A549 (cell line): ENCODE data around the gene C2CD2. TPM values are rescaled to one million over a fixed set of nuclear protein-coding genes. Genes with fewer than 3 reads are reported as not detected.
A peak's percentile ranks its signal among the peaks of the same experiment; 100 is the strongest.

Experiments used
- ATAC-seq, 2 experiments: fragments of 200-7000 bp in 1 of 2; fragments of >200 bp in 1 of 2; cut with Nextera tagmentation in 1 of 2; cut with Tn5 transposase in 1 of 2; 3 replicates each; pipeline versions ENCODE4 v1.8.0 to v1.9.1; 2018 to 2020; ENCODE audit warnings: mild to moderate bottlenecking in 1 of 2, moderate library complexity in 1 of 2
- CTCF ChIA-PET: fragments of 300-600 bp; sonication (Branson Sonifier 250); formaldehyde crosslinking; extraction: SDS; loops from one replicate; lab custom pipeline; 2021; ENCODE audit warnings: antibody characterized with exemption, inconsistent platforms; lab: Yijun Ruan, JAX
- POLR2A ChIA-PET: fragments of 350-600 bp; formaldehyde crosslinking; extraction: SDS; loops from one replicate; lab custom pipeline; 2021; ENCODE audit warnings: antibody characterized with exemption, inconsistent platforms; lab: Yijun Ruan, JAX
- DNase-seq, 2 experiments: peaks; one replicate each; pipeline versions ENCODE4 v3.0.0 to v3.0.0-alpha.2; 2011 to 2016; ENCODE audit warnings: low read depth in 1 of 2, low spot score in 1 of 2
- FAIRE-seq: peaks from 2 replicates; lab custom pipeline; 2011; peaks lifted over from hg19 to GRCh38; lab: Jason Lieb, UNC
- H3K27ac ChIP-seq, 2 experiments: fragments of >200 bp; sonication (Bioruptor Twin); formaldehyde crosslinking; 3 replicates each; pipeline ENCODE4 v1.5.1; 2016 to 2017
- H3K4me1 ChIP-seq: fragments of >200 bp; sonication (Bioruptor Twin); formaldehyde crosslinking; 3 replicates; pipeline ENCODE4 v1.6.1; 2016
- H3K4me2 ChIP-seq: fragments of >200 bp; sonication (Bioruptor Twin); formaldehyde crosslinking; 3 replicates; pipeline ENCODE4 v1.6.1; 2016
- H3K4me3 ChIP-seq: fragments of >200 bp; sonication (Bioruptor Twin); formaldehyde crosslinking; 3 replicates; pipeline ENCODE4 v1.5.1; 2016
- H3K9me3 ChIP-seq: fragments of >200 bp; sonication (Bioruptor Twin); formaldehyde crosslinking; 3 replicates; pipeline ENCODE4 v1.6.1; 2016
- CBX2 ChIP-seq: fragments of 200-600 bp; sonication (generic); IDR thresholded peaks from 2 replicates; pipeline ENCODE4 v1.6.1; 2016; ENCODE audit warnings: low read depth, mild to moderate bottlenecking, borderline replicate concordance
- CBX8 ChIP-seq: fragments of 200-600 bp; sonication (generic); IDR thresholded peaks from 2 replicates; pipeline ENCODE4 v1.6.1; 2016
- CEBPB ChIP-seq, 2 experiments: fragments of >200 bp in 1 of 2; sonication (Bioruptor Twin) in 1 of 2; formaldehyde crosslinking in 1 of 2; IDR thresholded peaks; 2 replicates each; pipeline ENCODE4 v1.6.1; 2012 to 2016
- CHD2 ChIP-seq: fragments of 150-350 bp; IDR thresholded peaks from 2 replicates; pipeline ENCODE4 v1.6.1; 2014; ENCODE audit warnings: low read length; ENCODE audit not compliant: partially characterized antibody
- EHMT2 ChIP-seq: fragments of 200-600 bp; sonication (generic); IDR thresholded peaks from 2 replicates; pipeline ENCODE4 v1.6.1; 2016; ENCODE audit warnings: antibody characterized with exemption, low read depth, mild to moderate bottlenecking, moderate library complexity
- EP300 ChIP-seq, 2 experiments: fragments of >200 bp; sonication (Bioruptor Twin); formaldehyde crosslinking; IDR thresholded peaks; 2 replicates in 1 of 2; 3 replicates in 1 of 2; pipeline ENCODE4 v1.6.1; 2016 to 2017
- ESRRA ChIP-seq: fragments of 150-350 bp; IDR thresholded peaks from 2 replicates; pipeline ENCODE4 v1.6.1; 2014; ENCODE audit warnings: mild to moderate bottlenecking, low read length, borderline replicate concordance
- HDAC2 ChIP-seq: fragments of 200-600 bp; sonication (generic); IDR thresholded peaks from 2 replicates; pipeline ENCODE4 v1.6.1; 2016
- HEYL ChIP-seq: fragments of 250-450 bp; sonication (Bioruptor Pico); IDR thresholded peaks from 2 replicates; pipeline ENCODE4 v1.8.0; 2021; ENCODE audit warnings: mild to moderate bottlenecking, moderate library complexity
- HOXB5 ChIP-seq: fragments of 250-450 bp; sonication (Bioruptor Pico); IDR thresholded peaks from 2 replicates; pipeline ENCODE4 v1.5.0; 2020; ENCODE audit warnings: mild to moderate bottlenecking, moderate library complexity
- JUN ChIP-seq, 2 experiments: fragments of >200 bp; sonication (Bioruptor Twin); formaldehyde crosslinking; IDR thresholded peaks; 2 replicates in 1 of 2; 3 replicates in 1 of 2; pipeline ENCODE4 v1.6.1; 2016 to 2017
- KDM5A ChIP-seq: fragments of 200-600 bp; sonication (generic); IDR thresholded peaks from 2 replicates; pipeline ENCODE4 v1.6.1; 2016; ENCODE audit warnings: antibody characterized with exemption, mild to moderate bottlenecking
- MAFK ChIP-seq: fragments of 450-650 bp; IDR thresholded peaks from 2 replicates; pipeline ENCODE4 v1.6.1; 2014; ENCODE audit not compliant: partially characterized antibody
- NPAS2 ChIP-seq: fragments of 250-450 bp; sonication (Bioruptor Pico); IDR thresholded peaks from 2 replicates; pipeline ENCODE4 v1.8.0; 2022; ENCODE audit warnings: mild to moderate bottlenecking, moderate library complexity, borderline replicate concordance
- NR3C1 ChIP-seq: fragments of >200 bp; sonication (Bioruptor Twin); formaldehyde crosslinking; IDR thresholded peaks from 3 replicates; pipeline ENCODE4 v1.6.1; 2017
- PHF8 ChIP-seq: fragments of 200-600 bp; sonication (generic); IDR thresholded peaks from 2 replicates; pipeline ENCODE4 v1.6.1; 2016; ENCODE audit warnings: low read depth, mild to moderate bottlenecking, antibody characterized with exemption, moderate library complexity, borderline replicate concordance
- POLR2AphosphoS2 ChIP-seq: conservative IDR thresholded peaks from 2 replicates; pipeline ENCODE4 v1.6.1; 2012; ENCODE audit warnings: low read length, improper control_type of control experiment, inconsistent platforms
- RCOR1 ChIP-seq: fragments of 150-350 bp; IDR thresholded peaks from 2 replicates; pipeline ENCODE4 v1.6.1; 2014; ENCODE audit warnings: antibody characterized with exemption, low read length, low read depth
- RFX5 ChIP-seq: fragments of 450-650 bp; IDR thresholded peaks from 2 replicates; pipeline ENCODE4 v1.7.1; 2014; ENCODE audit warnings: antibody characterized with exemption, mild to moderate bottlenecking, moderate library complexity
- SMC3 ChIP-seq: fragments of >200 bp; sonication (Bioruptor Twin); formaldehyde crosslinking; IDR thresholded peaks from 3 replicates; pipeline ENCODE4 v1.6.1; 2018; ENCODE audit warnings: inconsistent platforms
- ZC3H11A ChIP-seq: fragments of 450-650 bp; IDR thresholded peaks from 2 replicates; pipeline ENCODE4 v1.6.1; 2014; ENCODE audit warnings: antibody characterized with exemption, mild to moderate bottlenecking
- WGBS: methylation state at CpG from one replicate; pipeline ENCODE4 v1.1.6; 2017; ENCODE audit errors: missing lambda C conversion rate; 5-methylcytosine and 5-hydroxymethylcytosine counted together
- polyA plus RNA-seq, 4 experiments: library from polyadenylated mRNA; depleted of rRNA in 3 of 4; stranded (reverse); fragments of >200 nt; fragmentation: RNase III in 1 of 4; extraction: RNeasy Plus Mini Kit Qiagen cat#74134 plus additional on column Dnase treatment in 1 of 4; gene quantifications; 2 replicates in 3 of 4; 3 replicates in 1 of 4; pipeline ENCODE4 v1.2.3, GENCODE V29; 2011 to 2017
- TF ChIP-seq, protein P1 (sequence below): fragments of 250-450 bp; sonication (Bioruptor Pico); IDR thresholded peaks from 2 replicates; pipeline ENCODE4 v1.5.0; 2020; ENCODE audit warnings: low read depth, mild to moderate bottlenecking, moderate library complexity
- TF ChIP-seq, protein P2 (sequence below): fragments of >200 bp; sonication (Bioruptor Twin); formaldehyde crosslinking; IDR thresholded peaks from 2 replicates; pipeline ENCODE4 v1.6.1; 2016
- TF ChIP-seq, protein P3 (sequence below): fragments of >200 bp; sonication (Bioruptor Twin); formaldehyde crosslinking; IDR thresholded peaks from 3 replicates; pipeline ENCODE4 v1.5.1; 2016

Gene C2CD2
- polyA plus RNA-seq, 2 of the 4 experiments (the other 2 are of a cell fraction), result 7.0 to 13.5 TPM

DNA sequence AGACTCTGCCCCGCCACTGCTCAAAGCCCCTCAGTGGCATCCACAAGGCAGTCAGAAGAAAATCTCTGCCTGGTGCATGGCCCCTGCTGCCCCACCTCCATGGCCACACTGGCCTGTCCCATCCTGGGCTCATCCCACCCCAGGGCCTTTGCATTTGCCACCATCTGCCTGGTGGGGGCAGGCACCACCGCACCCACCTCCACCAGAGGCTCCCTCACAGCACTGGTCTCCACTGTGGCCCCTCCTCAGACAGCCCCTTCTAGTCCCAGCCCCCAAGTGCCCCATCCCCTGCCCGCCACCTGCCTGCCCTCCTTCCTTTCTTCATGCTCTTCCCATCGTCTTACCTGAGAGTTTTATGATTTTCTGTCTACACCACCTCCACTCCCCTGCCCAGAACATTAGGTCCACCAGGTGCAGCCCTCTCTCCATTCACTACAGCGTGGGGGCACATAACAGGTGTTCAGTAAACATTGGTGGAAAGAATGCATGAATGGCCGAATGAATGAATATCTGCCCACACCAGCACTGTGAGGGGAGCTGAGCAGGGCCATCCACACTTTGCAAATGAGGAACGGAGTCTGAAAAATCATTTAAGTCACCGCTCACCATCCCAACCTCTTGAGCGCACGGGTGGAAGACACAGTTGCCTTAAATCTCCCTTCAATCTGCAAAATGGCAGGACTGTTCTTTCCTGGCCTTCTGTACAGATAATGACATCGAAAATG is 76.7 kb downstream of the C2CD2 start:
- DNase-seq, result no peak
- 94% methylated on average over 11 of the region's 11 CpGs for WGBS
- Histone ChIP-seq H3K9me3 (no peaks in the 10 kb centered on the region), H3K4me1 (peaks cover 8% of the 10 kb centered on the region; the same call in 2 of the 3 replicates), H3K4me2 (peak overlapping the region; percentile 94), H3K27ac (no peak overlapping the region), H3K4me3 (no peak overlapping the region)
- TF ChIP-seq CHD2 (no peak), MAFK (no peak), JUN (IDR thresholded peaks at IDR 0.05) (no peak), RFX5 (no peak), HEYL (CRISPR knock-in tag) (no peak), HOXB5 (CRISPR knock-in tag) (no peak), CEBPB (IDR thresholded peaks at IDR 0.05) (no peak), EHMT2 (no peak), RCOR1 (no peak), EP300 (IDR thresholded peaks at IDR 0.05) (no peak), CBX2 (no peak), POLR2AphosphoS2 (no peak), KDM5A (no peak), SMC3 (no peak), ESRRA (no peak), NR3C1 (no peak)
- TF ChIP-seq, protein P1, sequence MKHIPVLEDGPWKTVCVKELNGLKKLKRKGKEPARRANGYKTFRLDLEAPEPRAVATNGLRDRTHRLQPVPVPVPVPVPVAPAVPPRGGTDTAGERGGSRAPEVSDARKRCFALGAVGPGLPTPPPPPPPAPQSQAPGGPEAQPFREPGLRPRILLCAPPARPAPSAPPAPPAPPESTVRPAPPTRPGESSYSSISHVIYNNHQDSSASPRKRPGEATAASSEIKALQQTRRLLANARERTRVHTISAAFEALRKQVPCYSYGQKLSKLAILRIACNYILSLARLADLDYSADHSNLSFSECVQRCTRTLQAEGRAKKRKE (CRISPR knock-in tag), result no peak
- TF ChIP-seq, protein P2, sequence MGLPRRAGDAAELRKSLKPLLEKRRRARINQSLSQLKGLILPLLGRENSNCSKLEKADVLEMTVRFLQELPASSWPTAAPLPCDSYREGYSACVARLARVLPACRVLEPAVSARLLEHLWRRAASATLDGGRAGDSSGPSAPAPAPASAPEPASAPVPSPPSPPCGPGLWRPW, result no peak
- no peak for ATAC-seq
- POLR2A ChIA-PET, result no interaction called here
- no peak for FAIRE-seq
- CTCF ChIA-PET, result interaction anchor here (0.9 to 1.2 kb wide), 2 partner anchors 60 to 521 kb away, joined by 3 to 5 read pairs; no protein-coding TSS in a partner anchor

DNA sequence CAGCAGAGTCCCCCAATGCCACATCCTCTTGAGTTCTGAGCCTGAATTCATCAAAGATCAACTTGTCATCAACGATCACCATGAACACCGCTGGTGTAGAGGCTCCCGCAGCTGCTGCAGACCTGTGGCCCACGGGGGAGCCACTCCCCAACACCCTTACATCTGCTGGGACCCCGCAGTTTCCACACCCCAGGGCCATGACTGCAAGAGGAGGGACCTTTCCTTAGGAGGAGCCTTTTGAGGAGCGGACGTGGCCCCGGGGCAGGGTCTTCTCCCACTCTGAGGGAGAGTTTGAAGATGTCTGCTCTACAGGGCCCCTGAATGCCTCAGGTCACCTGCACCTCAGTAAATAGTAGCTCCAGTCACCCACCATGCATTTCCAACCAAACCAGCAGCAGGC is 77.4 kb downstream of the C2CD2 start:
- 88% methylated on average over 8 of the region's 8 CpGs for WGBS
- FAIRE-seq, result no peak
- peaks cover 8% of the 10 kb centered on the region; the same call in 2 of the 3 replicates for H3K4me1 ChIP-seq
- CTCF ChIA-PET, result interaction anchor here (0.9 to 1.2 kb wide), 2 partner anchors 232 to 522 kb away, joined by 3 read pairs; no protein-coding TSS in a partner anchor
- no peak for ATAC-seq
- H3K4me2 ChIP-seq, result no peak overlapping the region
- POLR2A ChIA-PET, result no interaction called here
- no peak for TF ChIP-seq HDAC2
- TF ChIP-seq POLR2AphosphoS2, result no peak
- TF ChIP-seq, protein P2, result no peak
- TF ChIP-seq ZC3H11A, result no peak
- TF ChIP-seq, protein P3, sequence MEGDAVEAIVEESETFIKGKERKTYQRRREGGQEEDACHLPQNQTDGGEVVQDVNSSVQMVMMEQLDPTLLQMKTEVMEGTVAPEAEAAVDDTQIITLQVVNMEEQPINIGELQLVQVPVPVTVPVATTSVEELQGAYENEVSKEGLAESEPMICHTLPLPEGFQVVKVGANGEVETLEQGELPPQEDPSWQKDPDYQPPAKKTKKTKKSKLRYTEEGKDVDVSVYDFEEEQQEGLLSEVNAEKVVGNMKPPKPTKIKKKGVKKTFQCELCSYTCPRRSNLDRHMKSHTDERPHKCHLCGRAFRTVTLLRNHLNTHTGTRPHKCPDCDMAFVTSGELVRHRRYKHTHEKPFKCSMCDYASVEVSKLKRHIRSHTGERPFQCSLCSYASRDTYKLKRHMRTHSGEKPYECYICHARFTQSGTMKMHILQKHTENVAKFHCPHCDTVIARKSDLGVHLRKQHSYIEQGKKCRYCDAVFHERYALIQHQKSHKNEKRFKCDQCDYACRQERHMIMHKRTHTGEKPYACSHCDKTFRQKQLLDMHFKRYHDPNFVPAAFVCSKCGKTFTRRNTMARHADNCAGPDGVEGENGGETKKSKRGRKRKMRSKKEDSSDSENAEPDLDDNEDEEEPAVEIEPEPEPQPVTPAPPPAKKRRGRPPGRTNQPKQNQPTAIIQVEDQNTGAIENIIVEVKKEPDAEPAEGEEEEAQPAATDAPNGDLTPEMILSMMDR, result no peak
- no peak for TF ChIP-seq CBX8
- TF ChIP-seq NPAS2 (CRISPR knock-in tag), result no peak
- TF ChIP-seq PHF8, result no peak
- DNase-seq, result no peak
- no peak overlapping the region for H3K27ac ChIP-seq
- no peaks in the 10 kb centered on the region for H3K9me3 ChIP-seq
- no peak overlapping the region for H3K4me3 ChIP-seq
